ENCODE measurements around the gene ROR2. TPM values are rescaled to one million over a fixed set of nuclear protein-coding genes. Genes with fewer than 3 reads are reported as not detected.

ROR2 gene
- total RNA-seq, 1 donor from 2014 or later, result not detected

GRCh38 chr9:91683269-91683668 is 266.8 kb downstream of the ROR2 start:
- no peak for DNase-seq (ENCODE audit: low read depth, low spot score)

DNA sequence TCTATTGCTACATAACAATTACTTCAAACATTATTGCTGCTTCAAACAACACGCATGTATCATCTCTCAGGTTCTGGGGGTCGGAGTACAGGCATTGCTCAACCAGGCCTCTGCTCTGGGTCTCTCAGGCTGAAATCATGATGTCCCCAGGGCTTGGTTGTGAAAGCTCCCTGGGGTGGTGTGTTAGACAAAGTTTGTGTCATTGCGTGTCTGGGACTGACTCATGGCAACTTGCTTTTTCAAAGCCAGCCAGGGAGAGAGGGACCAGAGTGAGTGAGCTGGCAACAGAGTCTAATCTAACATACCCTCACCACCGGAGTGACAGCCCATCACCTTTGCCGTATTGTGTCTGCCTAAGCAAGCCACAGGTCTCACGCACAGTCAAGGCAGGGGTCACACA is 267.2 kb downstream of the ROR2 start:
- DNase-seq (ENCODE audit: low read depth, low spot score), result no peak

DNA sequence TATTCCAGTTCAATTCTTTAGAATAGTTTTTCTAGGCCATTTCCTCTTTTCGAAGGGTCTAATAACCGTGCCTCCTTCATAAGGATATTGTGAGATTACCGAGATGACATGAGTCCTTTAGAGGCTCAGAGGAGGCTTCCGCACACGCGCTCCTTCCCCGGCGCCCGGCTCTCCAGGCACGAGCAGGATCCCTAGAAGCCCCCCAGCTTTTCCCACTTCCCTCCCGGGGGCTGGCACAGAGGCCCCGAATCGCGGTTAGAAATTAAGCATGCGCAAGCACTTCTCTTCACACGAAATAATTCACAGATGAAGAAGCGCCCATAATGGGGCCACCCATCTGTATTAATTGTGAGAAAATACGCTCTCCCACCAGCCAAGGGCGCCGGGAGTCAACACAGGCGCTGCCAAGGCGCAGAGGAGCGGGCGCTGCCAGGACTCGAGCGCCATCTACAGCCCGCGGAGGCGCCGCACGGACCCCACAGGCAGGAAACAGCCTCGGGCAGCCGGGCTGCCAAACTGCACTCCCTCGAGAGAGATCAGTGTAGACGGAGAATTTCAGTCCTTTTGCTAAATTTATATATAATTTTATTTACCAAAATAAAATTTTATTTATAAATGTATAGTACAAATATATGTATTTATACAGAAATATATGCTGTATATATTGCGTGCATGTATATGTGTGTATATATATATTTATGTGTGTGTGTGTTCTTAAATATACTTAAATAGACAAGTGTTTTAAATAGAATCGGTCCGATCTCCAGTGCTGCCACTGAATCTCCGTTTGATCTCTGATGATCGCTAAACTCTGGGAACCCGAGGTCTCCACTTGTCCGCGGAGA is 268.3 kb downstream of the ROR2 start:
- no peak for DNase-seq (ENCODE audit: low read depth, low spot score)

GRCh38 chr9:91680998-91681397 is 269.0 kb downstream of the ROR2 start:
- DNase-seq (ENCODE audit: low read depth, low spot score), result no peak

DNA sequence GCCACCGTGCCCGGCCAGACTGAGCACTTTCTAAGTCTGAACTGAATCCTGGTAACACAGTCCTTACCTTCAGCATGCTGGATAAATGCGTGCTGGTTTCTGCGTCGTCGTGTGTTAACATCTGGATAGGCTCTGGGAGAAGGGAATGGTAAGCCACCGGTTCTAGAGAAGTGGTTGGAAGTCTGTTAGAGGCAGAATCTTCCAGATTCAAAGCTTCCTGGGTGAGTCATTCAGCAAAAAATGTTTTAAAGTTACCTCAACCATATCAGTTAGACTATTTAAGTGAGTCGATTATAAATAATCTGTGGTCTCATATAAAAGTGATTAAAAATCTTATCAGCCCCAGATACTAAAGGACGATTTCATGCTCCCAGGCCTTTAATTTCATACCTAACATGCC is 269.9 kb downstream of the ROR2 start:
- no peak for DNase-seq (ENCODE audit: low read depth, low spot score)

GRCh38 chr9:91678807-91679580 is 271.0 kb downstream of the ROR2 start:
- DNase-seq (ENCODE audit: low read depth, low spot score), result no peak

GRCh38 chr9:91677822-91678436 is 272.1 kb downstream of the ROR2 start:
- no peak for DNase-seq (ENCODE audit: low read depth, low spot score)

DNA sequence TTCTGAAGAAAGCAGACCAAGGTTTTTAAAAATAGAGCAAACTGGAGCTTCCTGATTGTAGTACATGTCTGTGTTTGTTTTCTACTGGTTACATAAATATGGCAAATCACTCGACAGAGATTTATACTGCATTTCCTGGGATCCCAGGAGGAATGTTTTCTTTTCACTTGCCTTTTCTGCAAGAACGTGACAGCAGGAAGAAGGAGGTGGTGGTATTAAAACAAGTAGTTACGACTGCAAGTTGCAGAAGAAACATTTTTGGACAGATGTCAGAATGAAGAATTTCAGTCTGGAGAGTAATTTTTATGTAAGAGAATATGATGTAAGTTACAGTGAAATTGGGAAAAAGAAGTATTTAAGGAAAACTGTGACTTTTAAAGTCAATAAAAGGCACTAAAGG is 272.7 kb downstream of the ROR2 start:
- DNase-seq (ENCODE audit: low read depth, low spot score), result no peak

GRCh38 chr9:91676046-91676445 is 274.0 kb downstream of the ROR2 start:
- DNase-seq (ENCODE audit: low read depth, low spot score), result no peak

GRCh38 chr9:91664663-91665062 is 285.4 kb downstream of the ROR2 start:
- no peak for DNase-seq (ENCODE audit: low read depth, low spot score)

GRCh38 chr9:91663858-91664257 is 286.2 kb downstream of the ROR2 start:
- no peak for DNase-seq (ENCODE audit: low read depth, low spot score)

DNA sequence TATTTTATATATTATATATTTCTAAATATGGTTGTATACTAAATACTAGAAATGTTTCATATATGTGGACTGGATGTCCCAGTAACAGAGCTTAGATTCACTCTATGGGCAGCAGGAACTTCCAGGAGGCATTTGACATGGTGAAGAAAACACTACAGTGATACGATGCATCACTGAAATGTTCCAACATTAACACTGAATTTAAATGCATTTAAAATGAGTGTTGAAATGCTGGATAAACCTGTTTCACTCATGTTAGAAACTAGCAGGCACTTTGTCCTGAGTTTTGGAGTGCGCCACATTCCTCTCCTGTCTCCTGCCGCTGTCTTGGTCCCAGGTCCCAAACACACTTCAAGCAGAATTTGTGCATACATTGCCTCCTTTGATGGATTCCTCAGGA is 288.6 kb downstream of the ROR2 start:
- no peak for DNase-seq (ENCODE audit: low read depth, low spot score)

GRCh38 chr9:91660521-91660920 is 289.5 kb downstream of the ROR2 start:
- DNase-seq (ENCODE audit: low read depth, low spot score), result no peak

DNA sequence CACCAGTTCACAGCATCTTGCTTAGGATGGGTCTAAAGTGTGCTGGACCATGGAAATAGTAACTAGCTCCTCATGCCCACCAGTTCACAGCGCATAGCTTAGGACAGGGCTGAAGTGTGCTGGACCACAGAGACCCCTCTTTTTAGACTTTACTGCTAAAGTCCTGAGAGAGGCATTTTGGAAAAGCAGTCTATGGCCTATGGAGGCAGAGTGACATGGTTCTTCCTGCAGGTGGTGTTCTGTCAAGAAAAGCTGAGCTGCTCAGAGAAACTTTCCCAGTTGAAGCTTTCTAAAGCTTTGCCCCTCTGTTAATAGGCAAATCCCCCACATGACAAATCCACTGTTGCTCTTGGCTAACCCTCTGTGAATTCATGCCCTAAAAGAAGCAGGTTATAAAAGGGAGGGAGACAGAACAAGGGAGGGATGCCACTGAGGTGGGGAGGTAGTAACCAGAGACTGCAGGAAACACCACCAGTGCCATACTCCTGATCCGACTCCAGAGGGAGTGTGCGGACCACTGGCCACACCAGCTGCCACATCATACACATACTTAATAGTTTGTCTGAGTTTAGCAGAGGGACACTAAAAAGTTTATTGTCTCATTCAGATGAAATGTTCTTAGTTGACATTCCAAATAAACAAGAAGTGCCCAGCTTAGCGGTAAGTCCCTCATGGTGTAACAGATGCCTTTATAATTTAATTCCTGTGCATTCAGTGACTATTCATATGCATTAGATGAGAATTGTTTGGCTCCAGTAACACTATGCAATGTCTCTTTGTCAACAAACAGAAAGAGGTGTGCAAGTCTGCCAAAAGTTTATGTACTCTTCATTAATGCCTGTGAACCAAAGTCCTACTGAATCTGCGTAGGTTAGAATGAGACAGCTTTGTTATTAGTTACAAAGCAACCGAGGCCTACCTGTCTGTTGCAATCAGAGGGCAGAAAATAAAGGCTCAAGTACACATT is 290.2 kb downstream of the ROR2 start:
- DNase-seq (ENCODE audit: low read depth, low spot score), result no peak

DNA sequence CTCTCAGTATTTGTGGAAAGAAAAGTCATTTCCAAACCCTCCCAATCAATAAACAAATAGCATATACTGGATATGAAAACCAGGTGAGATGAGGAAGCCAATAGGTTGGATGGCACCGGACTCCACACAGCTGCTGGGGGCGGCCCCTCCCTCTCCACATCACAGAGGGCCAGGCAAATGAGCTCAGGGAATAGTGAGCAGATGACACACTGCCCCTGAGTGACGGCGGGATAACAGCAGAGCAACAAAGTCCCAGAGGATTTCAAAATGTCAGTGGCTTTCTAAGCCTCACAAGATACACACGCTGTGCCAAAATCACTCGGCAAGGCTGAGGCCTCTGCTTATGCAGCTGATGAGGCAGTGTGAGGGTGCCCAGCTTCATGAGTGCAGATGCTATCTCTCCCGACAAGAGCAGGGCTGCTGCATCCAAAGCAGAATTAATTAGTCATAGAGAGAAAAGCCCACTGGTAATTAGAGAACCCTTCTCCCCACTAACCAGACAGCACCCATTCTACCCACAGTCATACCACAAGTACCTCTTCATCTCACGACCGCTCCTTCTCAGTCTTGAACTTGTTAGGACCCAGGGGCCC is 291.4 kb downstream of the ROR2 start:
- DNase-seq (ENCODE audit: low read depth, low spot score), result no peak

DNA sequence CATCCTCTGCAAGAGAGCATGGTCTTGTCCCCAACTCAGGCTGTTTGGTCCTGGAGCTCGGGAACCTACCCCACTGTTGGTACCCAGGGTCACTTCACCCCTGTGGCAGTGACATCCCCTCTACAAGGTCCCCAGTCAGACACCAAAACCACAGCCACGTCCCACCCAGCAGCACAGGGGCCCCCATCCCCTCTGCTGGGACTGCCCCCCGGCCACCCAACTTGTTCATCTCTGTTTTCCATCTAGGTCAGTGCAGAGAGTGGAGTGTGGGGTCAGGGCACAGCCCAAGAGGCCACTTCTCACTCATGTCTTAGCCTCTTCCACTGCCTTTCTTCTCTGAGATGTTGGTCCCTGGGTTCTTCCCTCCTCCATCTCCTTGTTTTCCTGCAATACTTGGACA is 292.5 kb downstream of the ROR2 start:
- DNase-seq (ENCODE audit: low read depth, low spot score), result no peak

- DNase-seq (ENCODE audit: low read depth, low spot score), result no peak
These were observed 294.4 kb downstream of the ROR2 start for GRCh38 chr9:91655658-91656057.

- no peak for DNase-seq (ENCODE audit: low read depth, low spot score)
These were observed 294.8 kb downstream of the ROR2 start for GRCh38 chr9:91655215-91655614.

DNA sequence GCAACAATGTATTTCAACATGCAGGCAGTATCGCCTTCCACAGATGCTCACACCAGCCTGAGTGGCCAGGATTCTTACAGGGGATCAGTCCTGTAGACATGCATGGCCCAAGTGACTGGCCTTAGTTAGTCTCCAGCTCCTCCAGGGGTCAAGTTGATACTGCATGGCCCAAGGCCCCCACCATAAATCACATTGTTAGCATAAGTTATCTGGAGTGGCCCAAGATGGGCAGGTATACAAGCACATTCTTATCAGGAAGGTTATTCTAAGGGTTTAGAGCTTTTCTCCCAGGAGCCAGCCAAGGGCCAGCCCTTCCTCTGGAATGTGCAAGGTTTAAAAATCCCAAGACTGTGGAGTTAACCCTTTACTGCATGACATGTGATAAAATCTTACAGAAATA is 295.5 kb downstream of the ROR2 start:
- no peak for DNase-seq (ENCODE audit: low read depth, low spot score)

DNA sequence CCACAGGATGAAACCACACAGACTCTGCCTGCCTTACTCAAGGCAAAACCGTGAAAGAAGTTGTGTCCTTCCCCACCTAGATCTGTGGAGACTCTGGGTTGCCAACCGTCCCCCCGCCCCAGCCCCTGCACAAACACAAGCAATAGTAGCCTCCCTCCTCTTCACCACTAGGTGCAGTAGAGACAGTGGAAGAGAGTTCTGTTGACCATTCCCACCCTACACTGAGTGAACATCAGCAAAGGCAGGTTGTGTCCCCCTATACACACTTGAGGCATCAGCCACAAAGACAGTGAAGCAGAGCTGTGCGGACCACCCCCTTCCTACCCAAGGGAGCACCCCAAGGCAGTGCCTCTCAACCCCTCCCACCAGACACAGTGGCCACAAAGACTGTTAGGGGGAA is 302.7 kb downstream of the ROR2 start:
- no peak for DNase-seq (ENCODE audit: low read depth, low spot score)

GRCh38 chr9:91646702-91647101 is 303.3 kb downstream of the ROR2 start:
- DNase-seq (ENCODE audit: low read depth, low spot score), result no peak

All from pulmonary artery endothelial cell (primary cell).